Astrocyte (in vitro differentiated cells and primary cell): ENCODE measurements around the gene PCSK2. TPM values are rescaled to one million over a fixed set of nuclear protein-coding genes. Genes with fewer than 3 reads are reported as not detected.

Experiments
- DNase-seq: peaks from one replicate; pipeline ENCODE4 v3.0.0-alpha.2; 2010; ENCODE audit warnings: low read depth
- FAIRE-seq: peaks from 2 replicates; lab custom pipeline; 2011; peaks lifted over from hg19 to GRCh38; lab: Jason Lieb, UNC
- H2AFZ ChIP-seq: 2 replicates; pipeline ENCODE4 v1.6.0; 2012; ENCODE audit warnings: low read depth, low read length, inconsistent platforms
- H3K27ac ChIP-seq: 2 replicates; pipeline ENCODE4 v1.5.1; 2011; ENCODE audit warnings: low read depth, low read length, inconsistent platforms
- H3K27me3 ChIP-seq: 2 replicates; pipeline ENCODE4 v1.6.0; 2011; ENCODE audit warnings: low read length, inconsistent platforms; ENCODE audit not compliant: insufficient read depth
- H3K36me3 ChIP-seq: 2 replicates; pipeline ENCODE4 v1.5.1; 2011; ENCODE audit warnings: low read length, inconsistent platforms; ENCODE audit not compliant: insufficient read depth
- H3K4me1 ChIP-seq: 2 replicates; pipeline ENCODE4 v1.5.1; 2011; ENCODE audit warnings: low read length, inconsistent platforms; ENCODE audit not compliant: insufficient read depth
- H3K4me2 ChIP-seq: 2 replicates; pipeline ENCODE4 v1.6.0; 2012; ENCODE audit warnings: low read length, inconsistent platforms
- H3K4me3 ChIP-seq: 2 replicates; pipeline ENCODE4 v1.5.1; 2011; ENCODE audit warnings: low read depth, mild to moderate bottlenecking, low read length, inconsistent platforms; ENCODE audit not compliant: insufficient read depth
- H3K79me2 ChIP-seq: 2 replicates; pipeline ENCODE4 v1.6.0; 2012; ENCODE audit warnings: mild to moderate bottlenecking, low read length, inconsistent platforms; ENCODE audit not compliant: insufficient read depth
- H3K9ac ChIP-seq: 2 replicates; pipeline ENCODE4 v1.6.0; 2012; ENCODE audit warnings: mild to moderate bottlenecking, low read length, inconsistent platforms
- H3K9me3 ChIP-seq: 2 replicates; pipeline ENCODE4 v1.5.1; 2012; ENCODE audit warnings: low read depth, mild to moderate bottlenecking, low read length, inconsistent platforms; ENCODE audit not compliant: insufficient read depth
- H4K20me1 ChIP-seq: 2 replicates; pipeline ENCODE4 v1.6.0; 2012; ENCODE audit warnings: low read length, inconsistent platforms; ENCODE audit not compliant: insufficient read depth
- H3K27ac Mint-ChIP-seq: one replicate; pipeline ENCODE4 v1.8.0; 2021; ENCODE audit warnings: mild to moderate bottlenecking, mixed read lengths; ENCODE audit not compliant: unreplicated experiment
- H3K27me3 Mint-ChIP-seq: one replicate; pipeline ENCODE4 v1.8.0; 2021; ENCODE audit warnings: low read depth, mixed read lengths; ENCODE audit not compliant: unreplicated experiment
- H3K36me3 Mint-ChIP-seq: one replicate; pipeline ENCODE4 v1.8.0; 2021; ENCODE audit warnings: low read depth, mixed read lengths; ENCODE audit not compliant: unreplicated experiment
- H3K4me1 Mint-ChIP-seq: one replicate; pipeline ENCODE4 v1.8.0; 2021; ENCODE audit warnings: low read depth, mixed read lengths; ENCODE audit not compliant: unreplicated experiment
- H3K4me3 Mint-ChIP-seq: one replicate; pipeline ENCODE4 v1.8.0; 2021; ENCODE audit warnings: mild to moderate bottlenecking, moderate library complexity, mixed read lengths; ENCODE audit not compliant: unreplicated experiment
- H3K9me3 Mint-ChIP-seq: one replicate; pipeline ENCODE4 v1.8.0; 2021; ENCODE audit warnings: mild to moderate bottlenecking, mixed read lengths; ENCODE audit not compliant: unreplicated experiment
- EZH2 ChIP-seq: IDR thresholded peaks from 2 replicates; pipeline ENCODE4 v1.6.1; 2012; ENCODE audit warnings: mild to moderate bottlenecking, low read length, inconsistent platforms; ENCODE audit not compliant: insufficient read depth
- total RNA-seq: library from RNA; stranded (reverse); gene quantifications from 2 replicates; pipeline ENCODE4 v1.2.1, GENCODE V29; 2021
- TF ChIP-seq, protein P1 (sequence below): IDR thresholded peaks from 2 replicates; pipeline ENCODE4 v1.5.1; 2011; ENCODE audit warnings: low read depth, mild to moderate bottlenecking, inconsistent platforms, low read length, moderate library complexity; ENCODE audit not compliant: insufficient read depth

The PCSK2 gene
- total RNA-seq, 1 donor from 2014 or later: not detected

DNA sequence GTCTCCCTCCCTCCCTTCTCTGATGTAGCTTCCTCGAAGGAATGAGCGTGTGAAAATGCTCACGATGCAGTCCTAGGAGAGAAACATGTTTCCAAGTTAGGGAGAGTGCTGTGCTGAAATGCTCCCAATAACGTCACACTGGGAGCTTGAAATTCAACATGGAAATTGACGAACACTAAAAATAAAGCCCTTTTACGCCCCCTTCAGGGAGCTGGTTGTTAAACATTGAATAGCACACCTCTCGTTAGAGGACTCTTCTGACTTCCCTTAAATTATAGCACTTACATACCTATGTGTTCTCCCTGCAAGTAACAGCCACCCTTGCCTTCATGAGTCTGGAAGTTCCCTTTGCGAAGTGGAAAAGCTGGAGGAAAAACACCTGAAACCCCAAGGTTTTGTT, 215.7 kb downstream of the PCSK2 start:
- Histone ChIP-seq H2AFZ (no peak overlapping the region), H3K4me3 (no peak overlapping the region), H3K27me3 (peaks cover 5% of the 10 kb centered on the region), H3K9me3 (no peaks in the 10 kb centered on the region), H3K27ac (no peak overlapping the region), H3K9ac (no peak overlapping the region), H3K79me2 (no peaks in the 10 kb centered on the region), H3K36me3 (no peaks in the 10 kb centered on the region), H4K20me1 (no peaks in the 10 kb centered on the region), H3K4me1 (no peaks in the 10 kb centered on the region), H3K4me2 (no peak overlapping the region)
- no peaks in the 10 kb centered on the region for H3K36me3 Mint-ChIP-seq
- no peaks in the 10 kb centered on the region for H3K4me1 Mint-ChIP-seq
- no peak overlapping the region for H3K27ac Mint-ChIP-seq
- H3K9me3 Mint-ChIP-seq: no peaks in the 10 kb centered on the region
- TF ChIP-seq, protein P1, sequence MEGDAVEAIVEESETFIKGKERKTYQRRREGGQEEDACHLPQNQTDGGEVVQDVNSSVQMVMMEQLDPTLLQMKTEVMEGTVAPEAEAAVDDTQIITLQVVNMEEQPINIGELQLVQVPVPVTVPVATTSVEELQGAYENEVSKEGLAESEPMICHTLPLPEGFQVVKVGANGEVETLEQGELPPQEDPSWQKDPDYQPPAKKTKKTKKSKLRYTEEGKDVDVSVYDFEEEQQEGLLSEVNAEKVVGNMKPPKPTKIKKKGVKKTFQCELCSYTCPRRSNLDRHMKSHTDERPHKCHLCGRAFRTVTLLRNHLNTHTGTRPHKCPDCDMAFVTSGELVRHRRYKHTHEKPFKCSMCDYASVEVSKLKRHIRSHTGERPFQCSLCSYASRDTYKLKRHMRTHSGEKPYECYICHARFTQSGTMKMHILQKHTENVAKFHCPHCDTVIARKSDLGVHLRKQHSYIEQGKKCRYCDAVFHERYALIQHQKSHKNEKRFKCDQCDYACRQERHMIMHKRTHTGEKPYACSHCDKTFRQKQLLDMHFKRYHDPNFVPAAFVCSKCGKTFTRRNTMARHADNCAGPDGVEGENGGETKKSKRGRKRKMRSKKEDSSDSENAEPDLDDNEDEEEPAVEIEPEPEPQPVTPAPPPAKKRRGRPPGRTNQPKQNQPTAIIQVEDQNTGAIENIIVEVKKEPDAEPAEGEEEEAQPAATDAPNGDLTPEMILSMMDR: no peak
- TF ChIP-seq EZH2: no peak
- no peak for DNase-seq
- FAIRE-seq: no peak
- no peak overlapping the region for H3K4me3 Mint-ChIP-seq
- peaks cover 14% of the 10 kb centered on the region for H3K27me3 Mint-ChIP-seq

DNA sequence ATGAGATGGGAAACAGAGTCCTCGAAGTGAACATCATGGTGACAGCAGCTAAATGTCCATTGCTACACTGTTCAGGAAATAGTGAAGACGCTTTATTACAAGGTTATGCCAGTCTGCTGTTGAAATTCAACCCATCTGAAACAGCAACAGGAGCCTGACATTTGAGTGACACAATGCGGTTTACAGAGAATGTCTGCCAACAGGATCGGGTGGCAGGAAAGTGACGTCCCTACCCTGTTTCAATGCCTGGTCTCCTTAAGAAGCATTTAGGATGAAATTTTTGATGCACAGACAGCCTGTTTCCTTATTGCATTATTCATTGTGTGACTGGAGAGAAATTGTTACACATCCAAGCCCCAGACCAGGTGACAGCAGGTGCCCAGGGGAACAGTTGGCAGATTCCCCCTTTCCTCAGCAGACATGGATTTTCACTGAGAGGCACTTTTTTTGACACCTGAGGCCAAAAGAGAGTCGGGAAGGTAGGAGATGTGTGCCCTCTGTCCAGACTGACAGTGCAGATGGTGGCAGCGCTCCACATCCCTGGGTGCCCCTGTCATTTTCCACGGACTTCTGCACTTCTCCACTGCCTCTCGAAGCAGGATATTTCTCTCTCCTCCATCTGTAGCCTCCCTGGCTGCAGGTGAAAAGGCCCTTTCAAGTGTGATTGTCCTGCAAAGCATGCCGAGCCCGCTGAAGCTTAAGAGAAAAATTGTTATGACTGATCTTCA, 216.5 kb downstream of the PCSK2 start:
- Histone ChIP-seq H3K9ac (no peak overlapping the region), H3K27ac (no peak overlapping the region), H3K27me3 (peaks cover 5% of the 10 kb centered on the region), H4K20me1 (no peaks in the 10 kb centered on the region), H3K9me3 (no peaks in the 10 kb centered on the region), H3K4me2 (no peak overlapping the region), H3K4me3 (no peak overlapping the region), H3K79me2 (no peaks in the 10 kb centered on the region), H2AFZ (no peak overlapping the region), H3K4me1 (no peaks in the 10 kb centered on the region), H3K36me3 (no peaks in the 10 kb centered on the region)
- no peak overlapping the region for H3K27ac Mint-ChIP-seq
- no peaks in the 10 kb centered on the region for H3K36me3 Mint-ChIP-seq
- H3K4me1 Mint-ChIP-seq: no peaks in the 10 kb centered on the region
- TF ChIP-seq EZH2: no peak
- TF ChIP-seq, protein P1: no peak
- DNase-seq (no peak), FAIRE-seq (no peak)
- H3K27me3 Mint-ChIP-seq: peaks cover 14% of the 10 kb centered on the region
- no peaks in the 10 kb centered on the region for H3K9me3 Mint-ChIP-seq
- H3K4me3 Mint-ChIP-seq: no peak overlapping the region

DNA sequence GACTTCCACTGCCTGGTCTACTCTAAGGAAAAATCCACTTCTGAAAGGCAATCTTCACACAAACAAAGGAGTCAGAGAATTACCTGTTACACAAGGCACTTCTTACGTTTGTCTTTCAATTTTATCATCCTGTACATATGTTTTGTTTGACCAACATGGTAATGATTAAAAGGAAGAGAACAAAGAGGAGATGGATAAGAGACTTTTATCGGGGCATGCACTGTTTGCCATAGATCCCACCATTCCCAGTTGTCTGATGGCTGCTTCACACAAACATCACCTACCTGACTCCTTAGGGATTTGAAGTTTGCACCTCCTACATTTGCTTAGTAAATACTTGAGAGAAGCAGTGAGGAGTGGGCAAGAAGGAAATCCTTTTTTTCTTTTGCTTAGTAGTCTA, 217.3 kb downstream of the PCSK2 start:
- H3K4me3 Mint-ChIP-seq: no peak overlapping the region
- no peak for DNase-seq
- no peak for TF ChIP-seq EZH2
- TF ChIP-seq, protein P1: no peak

More for the DNA sequence above, 217.3 kb downstream of the PCSK2 start:
- H3K9me3 Mint-ChIP-seq: no peaks in the 10 kb centered on the region
- no peaks in the 10 kb centered on the region for H3K36me3 Mint-ChIP-seq
- no peaks in the 10 kb centered on the region for H3K36me3 ChIP-seq
- H3K27me3 Mint-ChIP-seq: peaks cover 14% of the 10 kb centered on the region
- peaks cover 5% of the 10 kb centered on the region for H3K27me3 ChIP-seq
- no peaks in the 10 kb centered on the region for H3K4me1 ChIP-seq
- H3K4me1 Mint-ChIP-seq: no peaks in the 10 kb centered on the region
- no peaks in the 10 kb centered on the region for H4K20me1 ChIP-seq
- no peak overlapping the region for H3K27ac ChIP-seq
- H3K9ac ChIP-seq: no peak overlapping the region
- H3K27ac Mint-ChIP-seq: no peak overlapping the region
- no peak overlapping the region for H3K4me2 ChIP-seq
- no peak overlapping the region for H3K4me3 ChIP-seq
- no peak for FAIRE-seq
- no peaks in the 10 kb centered on the region for H3K79me2 ChIP-seq
- no peaks in the 10 kb centered on the region for H3K9me3 ChIP-seq
- H2AFZ ChIP-seq: no peak overlapping the region
